ENCODE results near the gene RNF44.

- TF ChIP-seq, protein P1, sequence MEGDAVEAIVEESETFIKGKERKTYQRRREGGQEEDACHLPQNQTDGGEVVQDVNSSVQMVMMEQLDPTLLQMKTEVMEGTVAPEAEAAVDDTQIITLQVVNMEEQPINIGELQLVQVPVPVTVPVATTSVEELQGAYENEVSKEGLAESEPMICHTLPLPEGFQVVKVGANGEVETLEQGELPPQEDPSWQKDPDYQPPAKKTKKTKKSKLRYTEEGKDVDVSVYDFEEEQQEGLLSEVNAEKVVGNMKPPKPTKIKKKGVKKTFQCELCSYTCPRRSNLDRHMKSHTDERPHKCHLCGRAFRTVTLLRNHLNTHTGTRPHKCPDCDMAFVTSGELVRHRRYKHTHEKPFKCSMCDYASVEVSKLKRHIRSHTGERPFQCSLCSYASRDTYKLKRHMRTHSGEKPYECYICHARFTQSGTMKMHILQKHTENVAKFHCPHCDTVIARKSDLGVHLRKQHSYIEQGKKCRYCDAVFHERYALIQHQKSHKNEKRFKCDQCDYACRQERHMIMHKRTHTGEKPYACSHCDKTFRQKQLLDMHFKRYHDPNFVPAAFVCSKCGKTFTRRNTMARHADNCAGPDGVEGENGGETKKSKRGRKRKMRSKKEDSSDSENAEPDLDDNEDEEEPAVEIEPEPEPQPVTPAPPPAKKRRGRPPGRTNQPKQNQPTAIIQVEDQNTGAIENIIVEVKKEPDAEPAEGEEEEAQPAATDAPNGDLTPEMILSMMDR (conservative IDR thresholded peaks at IDR 0.05; ENCODE audit: low read depth, low read length): no peak
- TF ChIP-seq ELK1 (IDR thresholded peaks at IDR 0.05; ENCODE audit: borderline replicate concordance, low read depth, low read length) (no peak), MAZ (IDR thresholded peaks at IDR 0.05; ENCODE audit: borderline replicate concordance, low read depth, low read length) (no peak), RFX5 (IDR thresholded peaks at IDR 0.05; ENCODE audit: low read depth, low read length) (no peak), USF2 (IDR thresholded peaks at IDR 0.05; ENCODE audit: low read depth, low read length) (no peak), MAFK (IDR thresholded peaks at IDR 0.05; ENCODE audit: low read depth, low read length) (no peak), RAD21 (IDR thresholded peaks at IDR 0.05; ENCODE audit: low read length) (no peak), POLR2A (IDR thresholded peaks at IDR 0.05; ENCODE audit: low read depth, low read length) (no peak), RCOR1 (IDR thresholded peaks at IDR 0.05; ENCODE audit: insufficient replicate concordance, low read length) (no peak), SMC3 (IDR thresholded peaks at IDR 0.05; ENCODE audit: low read depth, low read length) (no peak), NFE2L2 (IDR thresholded peaks at IDR 0.05; ENCODE audit: low read depth, low read length) (no peak), FOS (IDR thresholded peaks at IDR 0.05; ENCODE audit: low read depth, low read length) (no peak), BHLHE40 (IDR thresholded peaks at IDR 0.05; ENCODE audit: low read depth, low read length) (no peak)
These were observed 11.8 kb upstream of the RNF44 start, which contains the start of gene CDHR2 for GRCh38 chr5:176548967-176549444.

Data from IMR-90 (cell line).